SK-N-SH (cell line): ENCODE measurements around the gene TMEM72. TPM values are rescaled to one million over a fixed set of nuclear protein-coding genes. Genes with fewer than 3 reads are reported as not detected.

ENCODE experiments used
- CTCF ChIA-PET: fragments of 300-600, 350-600 bp; formaldehyde crosslinking; extraction: SDS; loops from one replicate; lab custom pipeline; 2021; lab: Yijun Ruan, JAX
- POLR2A ChIA-PET: fragments of 350-600 bp; sonication (Branson Sonifier 250); formaldehyde crosslinking; extraction: SDS; loops from one replicate; lab custom pipeline; 2020; ENCODE audit warnings: antibody characterized with exemption, inconsistent platforms; lab: Yijun Ruan, JAX
- DNase-seq: peaks from one replicate; pipeline ENCODE4 v3.0.0; 2012
- H2AFZ ChIP-seq: fragments of 200-600 bp; sonication (generic); 2 replicates; pipeline ENCODE4 v1.8.1; 2016; ENCODE audit warnings: antibody characterized with exemption, mild to moderate bottlenecking, low read depth
- H3F3A ChIP-seq: fragments of 200-600 bp; sonication (generic); replicated peaks from 2 replicates; pipeline ENCODE3; 2016; ENCODE audit warnings: antibody characterized with exemption, mild to moderate bottlenecking; ENCODE audit not compliant: insufficient read depth
- H3K27ac ChIP-seq, 2 experiments: fragments of 200-500 bp in 1 of 2; fragments of 200-600 bp in 1 of 2; sonication (Bioruptor generic) in 1 of 2; sonication (generic), shearing (Covaris generic) in 1 of 2; 2 replicates each; pipeline versions ENCODE4 v1.5.1 to v1.6.1; 2014 to 2016; ENCODE audit warnings: low read depth in 2 of 2, inconsistent platforms in 1 of 2, low read length in 1 of 2, mild to moderate bottlenecking in 1 of 2, mixed read lengths in 1 of 2
- H3K27me3 ChIP-seq: fragments of 200-600 bp; sonication (generic), shearing (Covaris generic); 2 replicates; pipeline ENCODE4 v1.6.1; 2016; ENCODE audit warnings: mixed run types; ENCODE audit not compliant: insufficient read depth
- H3K36me3 ChIP-seq, 2 experiments: fragments of 200-500 bp in 1 of 2; fragments of 200-600 bp in 1 of 2; sonication (Bioruptor generic) in 1 of 2; sonication (generic) in 1 of 2; replicated peaks in 1 of 2; 2 replicates each; pipeline versions ENCODE3 to v1.5.1; 2014 to 2016; ENCODE audit warnings: low read length in 1 of 2, mild to moderate bottlenecking in 1 of 2; ENCODE audit not compliant: insufficient read depth in 2 of 2, control insufficient read depth in 1 of 2
- H3K4me1 ChIP-seq, 2 experiments: fragments of 200-500 bp in 1 of 2; fragments of 200-600 bp in 1 of 2; sonication (Bioruptor generic) in 1 of 2; sonication (generic), shearing (Covaris generic) in 1 of 2; 2 replicates each; pipeline versions ENCODE4 v1.5.1 to v1.6.1; 2014 to 2016; ENCODE audit warnings: low read depth in 1 of 2, low read length in 1 of 2, mixed run types in 1 of 2; ENCODE audit not compliant: insufficient read depth in 2 of 2, control insufficient read depth in 1 of 2
- H3K4me2 ChIP-seq: fragments of 200-600 bp; sonication (generic), shearing (Covaris generic); 2 replicates; pipeline ENCODE4 v1.6.1; 2017; ENCODE audit warnings: mixed run types
- H3K4me3 ChIP-seq, 2 experiments: fragments of 200-500 bp in 1 of 2; fragments of 200-600 bp in 1 of 2; sonication (Bioruptor generic) in 1 of 2; sonication (generic), shearing (Covaris generic) in 1 of 2; 2 replicates each; pipeline versions ENCODE4 v1.5.1 to v1.8.1; 2014 to 2016; ENCODE audit warnings: low read depth in 2 of 2, inconsistent platforms in 1 of 2, low read length in 1 of 2, mild to moderate bottlenecking in 1 of 2, mixed read lengths in 1 of 2, moderate library complexity in 1 of 2
- H3K79me2 ChIP-seq: fragments of 200-600 bp; sonication (generic); 2 replicates; pipeline ENCODE4 v1.8.1; 2017; ENCODE audit warnings: mild to moderate bottlenecking; ENCODE audit not compliant: insufficient read depth
- H3K9ac ChIP-seq: fragments of 200-600 bp; sonication (generic); 2 replicates; pipeline ENCODE4 v1.6.1; 2017; ENCODE audit warnings: mixed run types
- H3K9me2 ChIP-seq: fragments of 200-600 bp; sonication (generic); 2 replicates; pipeline ENCODE4 v1.6.1; 2017; ENCODE audit warnings: mixed run types
- H3K9me3 ChIP-seq: fragments of 200-600 bp; sonication (generic); 2 replicates; pipeline ENCODE4 v1.6.1; 2017; ENCODE audit warnings: mixed run types, mild to moderate bottlenecking, moderate library complexity
- H4K20me1 ChIP-seq: fragments of 200-600 bp; sonication (generic); 2 replicates; pipeline ENCODE4 v1.6.1; 2017; ENCODE audit warnings: mild to moderate bottlenecking, mixed run types; ENCODE audit not compliant: insufficient read depth
- CHD2 ChIP-seq: fragments of 150-350 bp; IDR thresholded peaks from 2 replicates; pipeline ENCODE4 v1.6.1; 2018; ENCODE audit warnings: low read length; ENCODE audit not compliant: partially characterized antibody
- EZH2phosphoT487 ChIP-seq: fragments of 200-600 bp; sonication (generic); IDR thresholded peaks from 2 replicates; pipeline ENCODE4 v1.6.1; 2017; ENCODE audit warnings: low read depth, mixed run types, mild to moderate bottlenecking, antibody characterized with exemption, moderate library complexity, borderline replicate concordance
- FOSL2 ChIP-seq: IDR thresholded peaks from 2 replicates; pipeline ENCODE4 v1.4.0; 2012; ENCODE audit warnings: low read depth, mild to moderate bottlenecking, moderate library complexity, borderline replicate concordance
- FOXJ3 ChIP-seq: sonication (generic); formaldehyde crosslinking; IDR thresholded peaks from 2 replicates; pipeline ENCODE4 v1.5.1; 2020; ENCODE audit warnings: mild to moderate bottlenecking, missing genetic modification reagents
- FOXM1 ChIP-seq: IDR thresholded peaks from 2 replicates; pipeline ENCODE4 v1.4.0; 2012; ENCODE audit warnings: low read depth, mild to moderate bottlenecking
- GABPA ChIP-seq: IDR thresholded peaks from 2 replicates; pipeline ENCODE4 v1.4.0; 2012; ENCODE audit warnings: low read depth, mild to moderate bottlenecking
- JUND ChIP-seq: IDR thresholded peaks from 2 replicates; pipeline ENCODE4 v1.4.0; 2012
- MXI1 ChIP-seq: IDR thresholded peaks from 2 replicates; pipeline ENCODE4 v1.6.1; 2012; ENCODE audit warnings: mild to moderate bottlenecking, low read depth, low read length, improper control_type of control experiment
- NFIC ChIP-seq: IDR thresholded peaks from 2 replicates; pipeline ENCODE4 v1.4.0; 2012; ENCODE audit warnings: borderline replicate concordance
- RAD21 ChIP-seq: IDR thresholded peaks from 2 replicates; pipeline ENCODE4 v1.6.1; 2012; ENCODE audit warnings: mild to moderate bottlenecking, low read length
- RFX5 ChIP-seq: IDR thresholded peaks from 2 replicates; pipeline ENCODE4 v1.6.1; 2012; ENCODE audit warnings: mild to moderate bottlenecking, improper control_type of control experiment, low read length
- SMC3 ChIP-seq: IDR thresholded peaks from 2 replicates; pipeline ENCODE4 v1.6.1; 2012; ENCODE audit warnings: low read depth, low read length, improper control_type of control experiment
- TAF1 ChIP-seq: IDR thresholded peaks from 2 replicates; pipeline ENCODE4 v1.6.1; 2012; ENCODE audit warnings: low read depth, mild to moderate bottlenecking, low read length, moderate library complexity, borderline replicate concordance
- TEAD4 ChIP-seq: IDR thresholded peaks from 2 replicates; pipeline ENCODE4 v1.4.0; 2012; ENCODE audit warnings: mild to moderate bottlenecking, borderline replicate concordance; ENCODE audit not compliant: insufficient read depth
- ZBTB33 ChIP-seq: IDR thresholded peaks from 2 replicates; pipeline ENCODE4 v1.4.0; 2012; ENCODE audit warnings: low read depth, borderline replicate concordance
- WGBS: methylation state at CpG from one replicate; pipeline ENCODE4 v1.1.6; 2017; ENCODE audit warnings: low lambda C conversion rate; 5-methylcytosine and 5-hydroxymethylcytosine counted together
- polyA plus RNA-seq, 3 experiments: library from polyadenylated mRNA; depleted of rRNA; stranded (reverse); fragments of >200 nt; gene quantifications; 2 replicates each; pipeline ENCODE4 v1.2.3, GENCODE V29; 2012

TMEM72 gene
- polyA plus RNA-seq, 1 of the 3 experiments (the other 2 are of a cell fraction), result not detected

- H3K27ac ChIP-seq, result no peak overlapping the region
- H3K9ac ChIP-seq, result no peak overlapping the region
- no peak for DNase-seq
- no peaks in the 10 kb centered on the region for H3F3A ChIP-seq
- no peaks in the 10 kb centered on the region for H3K9me3 ChIP-seq
- POLR2A ChIA-PET, result no interaction called here
- H4K20me1 ChIP-seq, result no peaks in the 10 kb centered on the region
- TF ChIP-seq TAF1 (no peak), RFX5 (no peak), EZH2phosphoT487 (no peak), GABPA (no peak), CHD2 (no peak), TEAD4 (no peak), ZBTB33 (no peak), FOXM1 (no peak), RAD21 (no peak)
- H3K4me3 ChIP-seq, result no peak overlapping the region
- no peaks in the 10 kb centered on the region for H3K9me2 ChIP-seq
- H3K4me2 ChIP-seq, result no peak overlapping the region
- no peak overlapping the region for H2AFZ ChIP-seq
- no peaks in the 10 kb centered on the region for H3K79me2 ChIP-seq
- no peaks in the 10 kb centered on the region for H3K27me3 ChIP-seq
- peaks cover 0 to 11% of the 10 kb centered on the region in 2 experiments for H3K36me3 ChIP-seq
- H3K4me1 ChIP-seq, result peaks cover 14 to 21% of the 10 kb centered on the region in 2 experiments; a peak in 3 of 4 replicates
- CTCF ChIA-PET, result interaction anchor here (1.0 kb wide), 1 partner anchor 39 kb away, joined by 5 read pairs; no protein-coding TSS in a partner anchor
- 94% methylated on average over 6 of the region's 11 CpGs for WGBS
Measured at GRCh38 chr10:44971434-44971833, 60.3 kb downstream of the TMEM72 start.

DNA sequence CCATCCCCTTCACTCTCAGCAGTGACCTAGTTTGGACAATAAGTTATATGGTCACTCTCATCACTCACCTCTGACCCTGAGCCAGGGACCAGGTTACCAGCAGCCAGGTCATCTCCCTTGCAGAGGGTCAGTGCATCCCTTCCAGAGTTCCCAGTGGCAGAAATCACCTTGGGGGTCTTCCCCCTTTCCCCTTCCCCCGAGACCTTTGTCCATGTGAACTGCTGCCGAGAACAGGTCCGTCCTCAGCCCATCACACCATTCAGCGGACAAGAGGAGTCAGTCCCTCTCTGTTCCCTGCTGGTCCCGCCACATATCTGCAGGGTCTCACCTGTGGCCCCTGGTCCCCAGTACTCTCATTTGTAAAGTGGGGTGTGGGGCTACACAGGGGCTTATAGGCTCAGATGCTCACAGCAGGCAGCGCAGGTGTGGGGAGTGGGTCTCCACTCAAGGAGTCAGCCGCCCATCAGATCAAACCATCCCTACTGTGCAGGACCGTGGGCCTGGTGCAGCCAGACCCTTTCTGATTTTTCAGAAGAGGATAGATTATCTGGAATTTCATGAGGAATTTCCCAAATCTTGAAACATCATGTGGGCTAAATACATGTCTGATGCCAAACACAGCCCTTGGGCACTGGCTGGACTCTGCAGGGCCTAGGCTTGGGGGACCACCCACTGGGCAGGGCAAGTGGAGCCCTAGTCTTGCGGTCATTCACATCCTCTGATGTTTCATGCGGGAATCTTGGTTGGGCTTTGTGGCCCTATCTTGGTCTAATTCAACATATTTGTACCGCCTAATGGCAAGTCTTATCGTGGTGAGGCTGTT, 61.0 kb downstream of the TMEM72 start:
- Histone ChIP-seq H4K20me1 (no peaks in the 10 kb centered on the region), H3K36me3 (peaks cover 0 to 11% of the 10 kb centered on the region in 2 experiments), H3K9me2 (no peaks in the 10 kb centered on the region), H3K9ac (no peak overlapping the region), H3K4me3 (no peak overlapping the region), H3K27ac (no peak overlapping the region; a peak in 1 of 4 replicates), H3K27me3 (no peaks in the 10 kb centered on the region), H2AFZ (no peak overlapping the region), H3K4me2 (no peak overlapping the region), H3K79me2 (no peaks in the 10 kb centered on the region), H3K9me3 (no peaks in the 10 kb centered on the region), H3K4me1 (peaks cover 14 to 22% of the 10 kb centered on the region in 2 experiments; a peak in 3 of 4 replicates), H3F3A (no peaks in the 10 kb centered on the region)
- TF ChIP-seq FOSL2, result no peak
- TF ChIP-seq MXI1, result no peak
- TF ChIP-seq FOXJ3 (CRISPR knock-in tag), result no peak
- TF ChIP-seq JUND, result no peak
- no peak for TF ChIP-seq TAF1
- no peak for TF ChIP-seq SMC3
- no peak for TF ChIP-seq EZH2phosphoT487
- no peak for TF ChIP-seq NFIC
- 97% methylated on average over 7 of the region's 12 CpGs for WGBS
- ChIA-PET POLR2A (no interaction called here), CTCF (interaction anchor here (1.0 to 10.6 kb wide), 4 partner anchors 9 to 40 kb away, joined by 5 to 121 read pairs (median 6); no protein-coding TSS in a partner anchor)
- no peak for DNase-seq
